GM19438 (cell line): ENCODE data around the gene RGCC.
"Not testable (repeated sequence)": the region's sequence is repeated elsewhere in the genome, so short reads cannot be mapped to it uniquely, and the experiment has no call there.

ENCODE experiments used
- ATAC-seq: cut with Tn5 transposase; IDR thresholded peaks from one replicate; pipeline ENCODE4 v1.9.1; 2021; ENCODE audit warnings: low read depth; ENCODE audit not compliant: unreplicated experiment

The RGCC gene

GRCh38 chr13:41456768-41457588 is at the start of gene RGCC:
TSS of gene RGCC (plus strand) at chr13:41457550. CDS start at chr13:41457708, 158 bp downstream.
- peak; percentile 56 for ATAC-seq

- no peak for ATAC-seq
Observed at GRCh38 chr13:41408121-41408520, 49.2 kb upstream of the RGCC start.

GRCh38 chr13:41408746-41409145 is 48.6 kb upstream of the RGCC start:
- ATAC-seq, result no peak

GRCh38 chr13:41409611-41410010 is 47.7 kb upstream of the RGCC start:
- ATAC-seq, result no peak

- ATAC-seq, result no peak
Observed at GRCh38 chr13:41411060-41411459, 46.3 kb upstream of the RGCC start.

DNA sequence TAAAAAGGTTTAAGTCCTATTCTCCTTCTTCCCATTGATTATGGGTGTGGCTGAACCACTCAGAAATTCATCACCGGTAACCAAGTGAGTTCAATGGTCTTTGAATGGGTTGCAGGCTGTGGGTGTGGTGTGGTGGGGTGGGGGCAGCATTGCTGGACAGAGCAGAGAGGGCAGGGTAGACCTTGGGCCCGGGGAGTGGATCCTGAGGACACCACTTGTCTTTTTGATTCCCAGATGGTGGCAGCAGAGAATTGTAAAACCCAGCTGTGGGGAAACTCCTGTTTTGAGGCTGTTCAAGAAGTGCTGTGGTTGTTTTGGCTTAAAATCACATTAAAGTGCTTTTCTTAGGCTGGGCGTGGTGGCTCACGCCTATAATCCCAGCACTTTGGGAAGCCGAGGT is 45.8 kb upstream of the RGCC start:
- no peak for ATAC-seq

- ATAC-seq, result no peak
Observed at GRCh38 chr13:41413872-41414271, 43.5 kb upstream of the RGCC start.

DNA sequence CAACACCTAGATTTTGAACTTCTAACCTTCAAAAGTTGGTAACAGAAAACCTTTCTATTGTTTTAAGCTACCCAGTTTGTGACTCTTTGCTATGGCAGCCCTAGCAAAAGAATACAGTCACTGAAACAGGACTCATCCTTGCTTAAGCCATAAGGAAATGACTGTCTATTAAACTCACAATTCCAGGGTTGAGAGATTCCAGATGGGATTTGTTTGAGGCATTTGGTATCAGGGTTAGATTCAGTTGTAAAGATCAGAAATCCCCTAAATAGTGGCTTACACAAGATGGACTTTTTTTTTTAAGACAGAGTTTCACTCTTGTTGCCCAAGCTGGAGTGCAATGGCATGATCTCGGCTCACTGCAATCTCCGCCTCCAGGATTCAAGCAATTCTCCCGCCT is 41.1 kb upstream of the RGCC start:
- ATAC-seq, result no peak

GRCh38 chr13:41418027-41418426 is 39.3 kb upstream of the RGCC start:
- no peak for ATAC-seq

- ATAC-seq, result no peak
Observed at GRCh38 chr13:41418731-41419130, 38.6 kb upstream of the RGCC start.

DNA sequence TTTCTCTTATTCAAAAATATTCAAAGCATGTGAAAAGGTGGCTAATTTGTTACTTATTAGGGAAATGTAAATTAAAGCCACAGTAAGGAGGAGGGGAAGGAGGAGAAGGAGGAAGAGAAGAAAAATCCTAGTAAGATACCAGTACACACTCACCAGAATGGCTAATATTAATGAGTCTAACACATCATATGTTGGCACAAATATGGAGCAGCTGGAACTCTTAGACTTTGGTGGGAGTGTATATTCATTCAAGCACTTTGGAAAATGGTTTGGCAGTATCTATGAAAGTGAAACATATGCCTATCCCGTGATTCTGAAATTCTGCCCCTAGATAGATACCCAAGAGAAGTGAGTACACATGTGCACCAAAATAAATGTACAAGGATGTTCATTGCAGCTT is 38.1 kb upstream of the RGCC start:
- no peak for ATAC-seq

GRCh38 chr13:41420146-41420545 is 37.2 kb upstream of the RGCC start:
- ATAC-seq, result no peak

- ATAC-seq, result not testable (repeated sequence)
Observed at GRCh38 chr13:41421330-41421729, 36.0 kb upstream of the RGCC start.

- ATAC-seq, result not testable (repeated sequence)
Observed at GRCh38 chr13:41421983-41422382, 35.4 kb upstream of the RGCC start.

GRCh38 chr13:41423259-41423658 is 34.1 kb upstream of the RGCC start:
- not testable (repeated sequence) for ATAC-seq

GRCh38 chr13:41424675-41425074 is 32.7 kb upstream of the RGCC start:
- ATAC-seq, result not testable (repeated sequence)

- ATAC-seq, result no peak
Observed at GRCh38 chr13:41426047-41426446, 31.3 kb upstream of the RGCC start.

- ATAC-seq, result no peak
Observed at GRCh38 chr13:41427666-41428065, 29.7 kb upstream of the RGCC start.

GRCh38 chr13:41428155-41428554 is 29.2 kb upstream of the RGCC start:
- no peak for ATAC-seq

DNA sequence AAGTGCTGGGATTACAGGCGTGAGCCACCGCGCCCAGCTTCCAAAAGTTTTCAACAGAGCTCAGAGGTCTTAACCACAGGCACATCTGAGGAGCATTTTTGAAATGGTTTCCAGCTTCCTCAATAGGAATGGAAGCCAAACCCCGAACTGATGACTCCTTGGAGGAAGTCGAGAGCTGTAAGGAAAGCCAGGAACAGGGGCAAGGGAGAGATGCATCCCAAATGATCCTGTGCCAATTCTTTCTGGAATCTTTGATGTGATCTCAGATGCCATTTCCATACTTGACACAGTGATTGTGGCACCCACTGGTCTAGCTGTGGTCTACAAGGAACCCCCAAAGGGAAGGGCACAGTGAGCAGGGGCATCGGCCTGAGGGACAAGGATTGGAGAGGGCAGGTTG is 23.3 kb upstream of the RGCC start:
- not testable (repeated sequence) for ATAC-seq

DNA sequence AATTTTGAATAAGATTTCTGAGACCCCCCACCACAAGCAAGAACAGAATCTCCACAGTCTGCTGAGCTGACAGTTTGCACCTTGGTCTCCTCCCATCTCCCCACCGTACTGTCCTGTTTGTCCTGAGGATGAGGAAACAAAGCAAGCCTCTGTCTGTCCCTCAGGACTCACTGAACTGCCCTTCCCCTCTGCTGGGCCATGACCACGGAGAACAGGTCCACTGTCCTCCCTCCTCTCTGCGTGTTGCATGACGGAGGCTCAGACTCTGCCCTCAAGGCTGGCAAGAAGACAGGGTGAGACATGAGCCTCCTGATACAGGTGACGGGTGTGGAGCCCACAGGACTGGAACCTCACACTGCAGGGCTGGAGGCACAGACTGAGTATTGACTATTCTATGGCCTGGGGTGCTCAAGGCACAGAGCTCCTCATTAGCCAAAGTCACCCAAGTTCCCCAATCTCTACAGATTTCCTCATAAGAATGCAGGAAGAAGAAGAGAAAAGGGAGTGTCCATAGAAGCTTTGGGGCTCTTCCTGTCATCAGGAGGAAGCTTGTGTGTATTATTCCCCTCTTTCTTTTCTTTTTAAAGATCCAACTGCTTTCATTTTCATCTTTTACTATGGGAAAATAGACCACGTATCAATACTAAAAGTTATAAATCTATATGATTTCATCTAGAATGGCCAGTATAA is 22.4 kb upstream of the RGCC start:
- no peak for ATAC-seq

DNA sequence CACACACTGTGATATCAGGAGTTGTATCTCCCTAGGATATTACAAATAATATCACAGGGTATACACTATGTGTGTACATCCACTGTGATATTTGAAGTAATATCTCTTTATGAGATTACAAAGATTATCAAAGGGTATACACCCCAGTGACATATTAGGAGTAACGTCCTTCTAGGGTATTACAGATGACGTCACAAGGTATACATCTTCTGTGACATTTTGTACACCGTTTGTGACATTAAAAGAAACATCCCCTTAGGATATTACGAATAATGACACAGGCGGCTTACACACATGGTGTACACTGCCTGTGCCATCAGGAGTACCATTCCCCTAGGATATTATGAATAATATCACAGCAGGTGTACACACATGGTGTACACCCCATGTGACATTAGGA is 13.4 kb upstream of the RGCC start:
- no peak for ATAC-seq
